Astrocyte (in vitro differentiated cells and primary cell): ENCODE data around the gene RAB3IL1. TPM values are rescaled to one million over a fixed set of nuclear protein-coding genes. Genes with fewer than 3 reads are reported as not detected.

Experiments
- DNase-seq: peaks from one replicate; pipeline ENCODE4 v3.0.0-alpha.2; 2010; ENCODE audit warnings: low read depth
- FAIRE-seq: peaks from 2 replicates; lab custom pipeline; 2011; peaks lifted over from hg19 to GRCh38; lab: Jason Lieb, UNC
- H2AFZ ChIP-seq: 2 replicates; pipeline ENCODE4 v1.6.0; 2012; ENCODE audit warnings: low read depth, low read length, inconsistent platforms
- H3K27ac ChIP-seq: 2 replicates; pipeline ENCODE4 v1.5.1; 2011; ENCODE audit warnings: low read depth, low read length, inconsistent platforms
- H3K27me3 ChIP-seq: 2 replicates; pipeline ENCODE4 v1.6.0; 2011; ENCODE audit warnings: low read length, inconsistent platforms; ENCODE audit not compliant: insufficient read depth
- H3K36me3 ChIP-seq: 2 replicates; pipeline ENCODE4 v1.5.1; 2011; ENCODE audit warnings: low read length, inconsistent platforms; ENCODE audit not compliant: insufficient read depth
- H3K4me1 ChIP-seq: 2 replicates; pipeline ENCODE4 v1.5.1; 2011; ENCODE audit warnings: low read length, inconsistent platforms; ENCODE audit not compliant: insufficient read depth
- H3K4me2 ChIP-seq: 2 replicates; pipeline ENCODE4 v1.6.0; 2012; ENCODE audit warnings: low read length, inconsistent platforms
- H3K4me3 ChIP-seq: 2 replicates; pipeline ENCODE4 v1.5.1; 2011; ENCODE audit warnings: low read depth, mild to moderate bottlenecking, low read length, inconsistent platforms; ENCODE audit not compliant: insufficient read depth
- H3K79me2 ChIP-seq: 2 replicates; pipeline ENCODE4 v1.6.0; 2012; ENCODE audit warnings: mild to moderate bottlenecking, low read length, inconsistent platforms; ENCODE audit not compliant: insufficient read depth
- H3K9ac ChIP-seq: 2 replicates; pipeline ENCODE4 v1.6.0; 2012; ENCODE audit warnings: mild to moderate bottlenecking, low read length, inconsistent platforms
- H3K9me3 ChIP-seq: 2 replicates; pipeline ENCODE4 v1.5.1; 2012; ENCODE audit warnings: low read depth, mild to moderate bottlenecking, low read length, inconsistent platforms; ENCODE audit not compliant: insufficient read depth
- H4K20me1 ChIP-seq: 2 replicates; pipeline ENCODE4 v1.6.0; 2012; ENCODE audit warnings: low read length, inconsistent platforms; ENCODE audit not compliant: insufficient read depth
- H3K27ac Mint-ChIP-seq: one replicate; pipeline ENCODE4 v1.8.0; 2021; ENCODE audit warnings: mild to moderate bottlenecking, mixed read lengths; ENCODE audit not compliant: unreplicated experiment
- H3K27me3 Mint-ChIP-seq: one replicate; pipeline ENCODE4 v1.8.0; 2021; ENCODE audit warnings: low read depth, mixed read lengths; ENCODE audit not compliant: unreplicated experiment
- H3K36me3 Mint-ChIP-seq: one replicate; pipeline ENCODE4 v1.8.0; 2021; ENCODE audit warnings: low read depth, mixed read lengths; ENCODE audit not compliant: unreplicated experiment
- H3K4me1 Mint-ChIP-seq: one replicate; pipeline ENCODE4 v1.8.0; 2021; ENCODE audit warnings: low read depth, mixed read lengths; ENCODE audit not compliant: unreplicated experiment
- H3K4me3 Mint-ChIP-seq: one replicate; pipeline ENCODE4 v1.8.0; 2021; ENCODE audit warnings: mild to moderate bottlenecking, moderate library complexity, mixed read lengths; ENCODE audit not compliant: unreplicated experiment
- H3K9me3 Mint-ChIP-seq: one replicate; pipeline ENCODE4 v1.8.0; 2021; ENCODE audit warnings: mild to moderate bottlenecking, mixed read lengths; ENCODE audit not compliant: unreplicated experiment
- CTCF ChIP-seq: IDR thresholded peaks from 2 replicates; pipeline ENCODE4 v1.5.1; 2011; ENCODE audit warnings: low read depth, mild to moderate bottlenecking, inconsistent platforms, low read length, moderate library complexity; ENCODE audit not compliant: insufficient read depth
- EZH2 ChIP-seq: IDR thresholded peaks from 2 replicates; pipeline ENCODE4 v1.6.1; 2012; ENCODE audit warnings: mild to moderate bottlenecking, low read length, inconsistent platforms; ENCODE audit not compliant: insufficient read depth
- total RNA-seq: library from RNA; stranded (reverse); gene quantifications from 2 replicates; pipeline ENCODE4 v1.2.1, GENCODE V29; 2021

Gene RAB3IL1
- total RNA-seq, 1 donor from 2014 or later, result 0.91 TPM

GRCh38 chr11:61866231-61866957 is 51.0 kb downstream of the RAB3IL1 start:
- Histone ChIP-seq H3K36me3 (peaks cover 2% of the 10 kb centered on the region), H3K27ac (no peak overlapping the region), H3K79me2 (no peaks in the 10 kb centered on the region), H3K4me3 (no peak overlapping the region), H2AFZ (no peak overlapping the region), H3K9ac (no peak overlapping the region), H3K9me3 (no peaks in the 10 kb centered on the region), H3K4me1 (peaks cover 7% of the 10 kb centered on the region), H4K20me1 (peaks cover 7% of the 10 kb centered on the region), H3K4me2 (no peak overlapping the region), H3K27me3 (no peaks in the 10 kb centered on the region)
- DNase-seq, result no peak
- no peak overlapping the region for H3K27ac Mint-ChIP-seq
- peaks cover 3% of the 10 kb centered on the region for H3K4me1 Mint-ChIP-seq
- peaks cover 12% of the 10 kb centered on the region for H3K36me3 Mint-ChIP-seq
- no peak overlapping the region for H3K4me3 Mint-ChIP-seq
- FAIRE-seq, result no peak
- H3K27me3 Mint-ChIP-seq, result no peaks in the 10 kb centered on the region
- H3K9me3 Mint-ChIP-seq, result no peaks in the 10 kb centered on the region
- TF ChIP-seq EZH2 (no peak), CTCF (no peak)

DNA sequence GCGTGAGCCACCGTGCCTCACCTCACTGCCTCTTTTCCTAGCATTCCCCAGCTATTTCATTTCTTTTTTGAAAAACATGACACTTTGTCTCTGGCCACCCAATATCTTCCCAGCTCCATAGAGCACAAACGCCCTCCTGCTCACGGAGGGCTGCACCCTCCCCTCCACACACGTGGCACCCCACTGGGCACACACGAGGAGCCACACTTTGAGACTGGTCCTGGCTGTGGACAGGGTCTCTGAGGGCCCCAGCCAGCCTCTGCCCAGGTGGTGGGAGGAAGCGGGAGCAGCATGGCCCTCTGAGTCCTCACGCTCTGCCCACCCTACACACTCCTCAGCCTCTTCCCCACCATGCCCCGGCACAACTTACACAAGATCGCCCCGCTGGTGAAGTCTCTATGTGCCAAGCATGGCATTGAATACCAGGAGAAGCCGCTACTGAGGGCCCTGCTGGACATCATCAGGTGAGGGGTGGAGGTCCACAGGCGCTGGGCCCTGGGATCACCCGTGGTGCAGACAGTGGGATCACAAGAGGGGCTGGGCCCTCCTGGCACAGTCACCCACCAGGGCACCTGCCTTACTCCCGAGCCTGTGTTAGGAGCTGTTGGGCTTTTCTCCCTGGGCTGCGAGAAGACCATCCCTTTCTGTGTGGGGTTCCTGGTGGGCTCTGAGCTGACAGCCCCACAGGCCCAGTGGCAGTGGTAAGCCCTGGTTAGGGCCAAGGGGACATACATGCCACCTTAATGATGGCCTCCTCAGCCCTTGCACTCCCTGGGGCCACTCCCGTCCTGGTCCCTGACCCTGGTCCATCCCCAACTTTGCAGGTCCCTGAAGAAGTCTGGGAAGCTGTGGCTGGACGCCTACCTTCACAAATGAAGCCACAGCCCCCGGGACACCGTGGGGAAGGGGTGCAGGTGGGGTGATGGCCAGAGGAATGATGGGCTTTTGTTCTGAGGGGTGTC is 52.3 kb downstream of the RAB3IL1 start:
- H3K79me2 ChIP-seq, result no peaks in the 10 kb centered on the region
- H2AFZ ChIP-seq, result no peak overlapping the region
- DNase-seq (no peak), FAIRE-seq (no peak)
- TF ChIP-seq EZH2 (no peak), CTCF (no peak)
- Mint-ChIP-seq H3K27me3 (no peaks in the 10 kb centered on the region), H3K4me3 (no peak overlapping the region), H3K9me3 (no peaks in the 10 kb centered on the region), H3K27ac (no peak overlapping the region), H3K4me1 (no peaks in the 10 kb centered on the region), H3K36me3 (peaks cover 18% of the 10 kb centered on the region)
- H3K9me3 ChIP-seq, result no peaks in the 10 kb centered on the region
- peaks cover 10% of the 10 kb centered on the region for H4K20me1 ChIP-seq
- H3K9ac ChIP-seq, result no peak overlapping the region
- H3K4me1 ChIP-seq, result no peaks in the 10 kb centered on the region
- H3K4me2 ChIP-seq, result no peak overlapping the region
- no peaks in the 10 kb centered on the region for H3K27me3 ChIP-seq
- no peak overlapping the region for H3K27ac ChIP-seq
- H3K4me3 ChIP-seq, result no peak overlapping the region
- H3K36me3 ChIP-seq, result peaks cover 6% of the 10 kb centered on the region
